Astrocyte of the hippocampus (primary cell): ENCODE results near the gene ANGPTL7.
"Not testable (repeated sequence)": the region's sequence is repeated elsewhere in the genome, so short reads cannot be mapped to it uniquely, and the experiment has no call there.

Source experiments
- DNase-seq: peaks from one replicate; pipeline ENCODE4 v3.0.0; 2011; ENCODE audit warnings: low read depth, low spot score

Gene ANGPTL7

GRCh38 chr1:11188858-11189451, at the start of gene ANGPTL7:
Gene ANGPTL7 (plus strand): TSS chr1:11189355. CDS start chr1:11189580, 225 bp downstream.
- DNase-seq: no peak

- DNase-seq: no peak
Observed at GRCh38 chr1:11142618-11143391, 46.4 kb upstream of the ANGPTL7 start.

- DNase-seq: no peak
Observed at GRCh38 chr1:11143401-11143800, 45.8 kb upstream of the ANGPTL7 start.

GRCh38 chr1:11143907-11144306, 45.2 kb upstream of the ANGPTL7 start:
- no peak for DNase-seq

- no peak for DNase-seq
Observed at GRCh38 chr1:11144570-11145256, 44.4 kb upstream of the ANGPTL7 start.

GRCh38 chr1:11145741-11146140, 43.4 kb upstream of the ANGPTL7 start:
- DNase-seq: no peak

GRCh38 chr1:11147197-11147770, 41.9 kb upstream of the ANGPTL7 start:
- DNase-seq: peak; percentile 49

GRCh38 chr1:11150326-11150725, 38.8 kb upstream of the ANGPTL7 start:
- no peak for DNase-seq

GRCh38 chr1:11151114-11151513, 38.0 kb upstream of the ANGPTL7 start:
- DNase-seq: no peak

- peak; percentile 60 for DNase-seq
Observed at GRCh38 chr1:11151826-11152612, 37.1 kb upstream of the ANGPTL7 start.

- no peak for DNase-seq
Observed at GRCh38 chr1:11152755-11153154, 36.4 kb upstream of the ANGPTL7 start.

GRCh38 chr1:11153184-11153583, 36.0 kb upstream of the ANGPTL7 start:
- DNase-seq: no peak

GRCh38 chr1:11156441-11156840, 32.7 kb upstream of the ANGPTL7 start:
- no peak for DNase-seq

- DNase-seq: no peak
Observed at GRCh38 chr1:11156963-11157362, 32.2 kb upstream of the ANGPTL7 start.

- no peak for DNase-seq
Observed at GRCh38 chr1:11157394-11157793, 31.8 kb upstream of the ANGPTL7 start.

- DNase-seq: no peak
Observed at GRCh38 chr1:11157867-11158266, 31.3 kb upstream of the ANGPTL7 start.

GRCh38 chr1:11158291-11158690, 30.9 kb upstream of the ANGPTL7 start:
- no peak for DNase-seq

- DNase-seq: peak; percentile 76
Observed at GRCh38 chr1:11158720-11159321, 30.3 kb upstream of the ANGPTL7 start.

- DNase-seq: not testable (repeated sequence)
Observed at GRCh38 chr1:11162752-11163151, 26.4 kb upstream of the ANGPTL7 start.

GRCh38 chr1:11166744-11167143, 22.4 kb upstream of the ANGPTL7 start:
- DNase-seq: not testable (repeated sequence)

GRCh38 chr1:11168731-11169130, 20.4 kb upstream of the ANGPTL7 start:
- no peak for DNase-seq
